ENCODE measurements around the gene EMC9. TPM values are rescaled to one million over a fixed set of nuclear protein-coding genes. Genes with fewer than 3 reads are reported as not detected.

The EMC9 gene
- 45.3 TPM for polyA plus RNA-seq (2012; ENCODE audit: insufficient read length, low read depth)

DNA sequence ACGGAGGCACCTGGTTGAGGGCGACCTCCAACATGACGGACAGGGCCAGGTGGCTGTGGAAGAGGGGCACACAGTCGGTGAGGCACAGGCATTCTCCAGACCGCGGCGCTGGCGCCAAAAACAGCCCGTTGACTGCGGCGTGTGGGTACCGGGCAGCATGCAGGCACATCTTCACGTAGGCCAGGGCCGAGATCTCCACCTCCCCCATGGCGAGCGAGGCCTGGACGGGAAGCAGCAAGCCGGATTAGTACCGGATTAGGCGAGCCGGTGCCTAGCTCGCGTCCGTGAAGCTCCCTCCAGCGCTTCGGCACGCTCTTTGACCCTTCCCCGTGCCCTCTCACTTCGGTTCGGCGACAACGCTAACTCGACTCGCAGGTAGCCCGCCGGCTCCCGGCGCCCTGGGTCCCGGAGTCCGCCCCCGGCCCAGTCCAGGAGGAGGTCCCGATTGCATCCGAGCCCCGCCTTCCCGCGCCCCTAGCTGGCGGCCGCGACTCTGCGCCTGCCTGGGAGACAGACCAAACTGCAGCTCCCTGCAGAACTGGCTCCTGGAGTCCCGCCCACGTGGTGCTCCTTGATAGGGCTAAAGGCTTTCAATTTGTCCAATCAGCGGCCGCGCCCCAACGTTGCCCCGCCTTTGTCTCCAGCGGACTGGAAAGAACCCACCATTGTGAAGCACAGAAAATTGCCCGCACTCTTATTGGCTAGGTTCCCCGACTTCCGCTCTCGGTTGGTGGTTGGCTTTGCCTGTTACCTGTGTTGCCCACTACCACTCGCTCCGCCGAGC, at the start of gene EMC9:
TSS of gene EMC9 (minus strand) at position 495 of the 784 bp plus-strand sequence. CDS start at position 208, 287 bp downstream.
- TF ChIP-seq, protein P1, sequence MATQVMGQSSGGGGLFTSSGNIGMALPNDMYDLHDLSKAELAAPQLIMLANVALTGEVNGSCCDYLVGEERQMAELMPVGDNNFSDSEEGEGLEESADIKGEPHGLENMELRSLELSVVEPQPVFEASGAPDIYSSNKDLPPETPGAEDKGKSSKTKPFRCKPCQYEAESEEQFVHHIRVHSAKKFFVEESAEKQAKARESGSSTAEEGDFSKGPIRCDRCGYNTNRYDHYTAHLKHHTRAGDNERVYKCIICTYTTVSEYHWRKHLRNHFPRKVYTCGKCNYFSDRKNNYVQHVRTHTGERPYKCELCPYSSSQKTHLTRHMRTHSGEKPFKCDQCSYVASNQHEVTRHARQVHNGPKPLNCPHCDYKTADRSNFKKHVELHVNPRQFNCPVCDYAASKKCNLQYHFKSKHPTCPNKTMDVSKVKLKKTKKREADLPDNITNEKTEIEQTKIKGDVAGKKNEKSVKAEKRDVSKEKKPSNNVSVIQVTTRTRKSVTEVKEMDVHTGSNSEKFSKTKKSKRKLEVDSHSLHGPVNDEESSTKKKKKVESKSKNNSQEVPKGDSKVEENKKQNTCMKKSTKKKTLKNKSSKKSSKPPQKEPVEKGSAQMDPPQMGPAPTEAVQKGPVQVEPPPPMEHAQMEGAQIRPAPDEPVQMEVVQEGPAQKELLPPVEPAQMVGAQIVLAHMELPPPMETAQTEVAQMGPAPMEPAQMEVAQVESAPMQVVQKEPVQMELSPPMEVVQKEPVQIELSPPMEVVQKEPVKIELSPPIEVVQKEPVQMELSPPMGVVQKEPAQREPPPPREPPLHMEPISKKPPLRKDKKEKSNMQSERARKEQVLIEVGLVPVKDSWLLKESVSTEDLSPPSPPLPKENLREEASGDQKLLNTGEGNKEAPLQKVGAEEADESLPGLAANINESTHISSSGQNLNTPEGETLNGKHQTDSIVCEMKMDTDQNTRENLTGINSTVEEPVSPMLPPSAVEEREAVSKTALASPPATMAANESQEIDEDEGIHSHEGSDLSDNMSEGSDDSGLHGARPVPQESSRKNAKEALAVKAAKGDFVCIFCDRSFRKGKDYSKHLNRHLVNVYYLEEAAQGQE (IDR thresholded peaks at IDR 0.05; ENCODE audit: insufficient read depth in 1 of 2, low read depth in 2 of 2, low read length in 2 of 2) = 0 out of 4 replicates have a peak, but pooled peaks of 1 of the 2 experiments have one; percentile 6
- TF ChIP-seq POLR2AphosphoS5 (IDR thresholded peaks at IDR 0.05; ENCODE audit: low read depth, low read length) (peak; percentile 69), SIN3A (IDR thresholded peaks at IDR 0.05; ENCODE audit: borderline replicate concordance, insufficient read depth, low read length) (no peak), FOXP2 (optimal IDR thresholded peaks at IDR 0.05; ENCODE audit: borderline replicate concordance, extremely low read depth, extremely low read length, insufficient read depth) (no peak), TAF1 (IDR thresholded peaks at IDR 0.05; ENCODE audit: borderline replicate concordance, insufficient read depth, low read length) (peak; percentile 83; the same call in 1 of the 2 replicates)

- TF ChIP-seq FOXP2 (optimal IDR thresholded peaks at IDR 0.05; ENCODE audit: borderline replicate concordance, extremely low read depth, extremely low read length, insufficient read depth) = no peak
- TF ChIP-seq SIN3A (IDR thresholded peaks at IDR 0.05; ENCODE audit: borderline replicate concordance, insufficient read depth, low read length) = no peak
- no peak for TF ChIP-seq POLR2AphosphoS5 (IDR thresholded peaks at IDR 0.05; ENCODE audit: low read depth, low read length)
- TF ChIP-seq, protein P1 (IDR thresholded peaks at IDR 0.05; ENCODE audit: insufficient read depth in 1 of 2, low read depth in 2 of 2, low read length in 2 of 2) = no peak
- TF ChIP-seq TAF1 (IDR thresholded peaks at IDR 0.05; ENCODE audit: borderline replicate concordance, insufficient read depth, low read length) = no peak
Measured at GRCh38 chr14:24190416-24190815, 49.0 kb upstream of the EMC9 start.

DNA sequence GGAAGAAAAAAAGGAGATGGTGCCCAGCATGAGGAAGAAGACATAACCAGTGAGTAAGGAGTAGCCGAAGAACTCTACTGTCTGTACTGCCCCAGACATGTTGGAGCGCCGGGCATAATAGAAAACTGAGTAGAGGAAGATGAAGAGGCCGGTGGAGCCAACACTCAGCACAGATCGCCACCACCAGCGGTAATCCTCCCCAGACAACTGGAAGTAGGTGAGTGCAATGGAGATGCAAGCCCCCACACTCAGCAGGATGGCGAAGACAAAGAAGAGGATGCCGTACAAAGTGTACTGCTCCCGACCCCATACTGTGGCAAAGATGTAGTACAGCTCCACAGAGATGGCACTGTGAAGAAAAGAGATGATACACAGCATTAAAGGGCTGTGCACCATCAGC, 48.1 kb upstream of the EMC9 start:
- no peak for TF ChIP-seq FOXP2 (optimal IDR thresholded peaks at IDR 0.05; ENCODE audit: borderline replicate concordance, extremely low read depth, extremely low read length, insufficient read depth)
- no peak for TF ChIP-seq POLR2AphosphoS5 (IDR thresholded peaks at IDR 0.05; ENCODE audit: low read depth, low read length)
- TF ChIP-seq, protein P1 (IDR thresholded peaks at IDR 0.05; ENCODE audit: insufficient read depth in 1 of 2, low read depth in 2 of 2, low read length in 2 of 2) = no peak

DNA sequence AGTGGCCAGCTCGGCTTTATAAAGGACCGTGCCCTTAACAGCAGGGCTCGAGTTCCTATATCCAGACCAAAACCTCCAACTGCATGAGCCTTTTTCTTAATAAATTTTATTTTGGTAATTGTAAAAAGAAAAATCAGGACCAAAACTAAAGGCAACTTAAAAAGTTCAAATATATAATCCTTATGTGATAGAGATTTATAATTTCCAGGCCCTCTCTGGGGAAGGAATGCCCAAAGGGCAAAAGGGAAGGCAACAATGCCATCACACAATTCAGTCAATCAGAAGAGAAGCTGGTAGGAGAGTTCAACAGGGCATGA, 47.6 kb upstream of the EMC9 start:
- no peak for TF ChIP-seq TAF1 (IDR thresholded peaks at IDR 0.05; ENCODE audit: borderline replicate concordance, insufficient read depth, low read length)
- TF ChIP-seq FOXP2 (optimal IDR thresholded peaks at IDR 0.05; ENCODE audit: borderline replicate concordance, extremely low read depth, extremely low read length, insufficient read depth) = no peak
- TF ChIP-seq, protein P1 (IDR thresholded peaks at IDR 0.05; ENCODE audit: insufficient read depth in 1 of 2, low read depth in 2 of 2, low read length in 2 of 2) = no peak
- TF ChIP-seq SIN3A (IDR thresholded peaks at IDR 0.05; ENCODE audit: borderline replicate concordance, insufficient read depth, low read length) = no peak
- no peak for TF ChIP-seq POLR2AphosphoS5 (IDR thresholded peaks at IDR 0.05; ENCODE audit: low read depth, low read length)

All from PFSK-1 (cell line).